HG03097 (cell line): ENCODE results near the gene MYO1G.

Experiments
- ATAC-seq: cut with Tn5 transposase; IDR thresholded peaks from one replicate; pipeline ENCODE4 v1.9.1; 2021; ENCODE audit not compliant: unreplicated experiment, low FRiP score

Gene MYO1G

GRCh38 chr7:44981035-44981706 lies 2.4 kb upstream of the MYO1G start:
- no peak for ATAC-seq

- ATAC-seq, result peak; percentile 36
These were observed 1.7 kb upstream of the MYO1G start for GRCh38 chr7:44980393-44981034.

- ATAC-seq, result no peak
These were observed 922 bp upstream of the MYO1G start for GRCh38 chr7:44979481-44980392.

GRCh38 chr7:44977959-44978335 lies 868 bp downstream of the MYO1G start:
- no peak for ATAC-seq

GRCh38 chr7:44977304-44977958 lies 1.4 kb downstream of the MYO1G start:
- no peak for ATAC-seq

GRCh38 chr7:44976746-44977196 lies 2.0 kb downstream of the MYO1G start:
- no peak for ATAC-seq

DNA sequence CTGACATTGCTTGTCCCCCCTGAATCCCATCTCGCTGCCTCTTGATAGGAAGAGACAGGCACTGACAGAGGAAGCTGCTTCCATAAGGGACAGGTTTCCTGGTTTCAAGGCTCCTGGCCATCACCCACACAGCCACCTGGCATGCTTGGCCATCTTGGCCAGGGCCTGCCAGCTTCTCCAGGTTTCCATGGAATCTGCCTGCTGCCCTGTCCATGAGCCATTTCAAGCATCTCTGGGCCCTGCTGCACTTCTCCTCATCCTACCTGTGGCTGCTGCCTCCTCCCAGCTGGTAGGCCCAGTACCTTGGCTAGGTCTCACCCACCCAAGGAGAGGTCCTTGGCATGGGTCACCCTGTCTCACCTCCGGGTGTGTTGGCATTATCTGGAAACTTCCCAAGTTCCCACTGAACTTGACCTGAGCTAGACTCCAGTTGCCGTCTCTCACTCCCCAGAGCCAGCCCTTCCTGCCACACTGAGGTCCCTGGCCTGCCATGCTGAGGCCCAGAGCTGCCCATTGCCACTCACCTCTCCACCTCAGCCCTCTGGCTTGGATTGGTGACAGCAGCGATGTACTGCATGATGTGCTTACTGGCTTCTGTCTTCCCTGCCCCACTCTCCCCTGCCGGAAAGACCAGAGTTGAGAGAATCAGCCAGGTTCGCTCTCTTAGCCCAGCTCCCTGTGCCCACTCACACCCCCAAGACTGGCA lies 2.6 kb downstream of the MYO1G start:
- ATAC-seq, result no peak

GRCh38 chr7:44975331-44976039 lies 3.3 kb downstream of the MYO1G start:
- no peak for ATAC-seq

- ATAC-seq, result no peak
These were observed 4.3 kb downstream of the MYO1G start for GRCh38 chr7:44974549-44974948.

DNA sequence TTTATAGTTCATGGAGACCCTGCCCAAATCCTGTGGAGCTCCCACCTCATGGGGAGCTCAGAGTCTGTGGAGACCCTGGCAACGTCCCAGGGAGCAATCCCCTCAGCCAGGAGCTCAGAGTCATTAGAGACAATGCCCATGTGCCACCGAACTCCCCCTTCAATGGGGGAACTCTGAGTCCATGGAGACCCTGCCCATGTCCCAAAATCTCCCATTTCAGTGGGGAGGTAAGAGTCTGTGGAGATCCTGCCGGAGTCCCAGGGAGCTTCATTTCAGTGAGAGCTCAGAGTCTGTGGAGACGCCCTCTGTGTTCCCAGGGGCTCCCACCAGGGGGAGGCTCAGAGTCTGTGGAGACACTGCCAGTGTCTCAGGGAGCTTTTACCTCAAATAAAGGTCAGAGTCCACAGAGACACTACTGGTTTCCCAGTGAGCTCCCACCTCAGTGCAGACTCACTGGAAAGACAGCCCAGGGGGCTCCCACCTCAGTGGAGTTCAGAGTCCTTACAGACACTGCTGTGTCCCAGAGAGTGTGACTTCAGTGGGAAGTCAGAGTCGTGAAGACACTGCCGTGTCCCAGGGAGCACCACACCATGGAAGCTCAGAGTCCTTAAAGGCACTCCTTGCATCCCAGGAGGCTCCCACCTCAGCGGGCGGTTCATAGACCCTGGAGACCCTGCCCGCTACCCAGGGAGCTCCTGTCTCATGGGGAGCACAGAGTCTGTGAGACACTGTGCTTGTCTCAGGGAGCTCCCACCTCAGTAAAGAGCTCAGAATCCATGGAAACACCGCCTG lies 5.0 kb downstream of the MYO1G start:
- no peak for ATAC-seq

GRCh38 chr7:44972562-44972961 lies 6.3 kb downstream of the MYO1G start:
- ATAC-seq, result no peak

- ATAC-seq, result no peak
These were observed 6.8 kb downstream of the MYO1G start for GRCh38 chr7:44971902-44972441.

- ATAC-seq, result no peak
These were observed 7.5 kb downstream of the MYO1G start for GRCh38 chr7:44971188-44971901.

- ATAC-seq, result no peak
These were observed 8.2 kb downstream of the MYO1G start for GRCh38 chr7:44970523-44971051.

GRCh38 chr7:44969701-44970522 lies 8.9 kb downstream of the MYO1G start:
- ATAC-seq, result no peak

- ATAC-seq, result no peak
These were observed 9.6 kb downstream of the MYO1G start for GRCh38 chr7:44969049-44969700.
